AG10803 (cell line): ENCODE data around the gene C14orf180.

Source experiments
- DNase-seq: peaks from one replicate; pipeline ENCODE4 v3.0.0; 2010; ENCODE audit warnings: low read depth
- H3K4me3 ChIP-seq: 2 replicates; pipeline ENCODE4 v1.5.1; 2011; ENCODE audit warnings: mild to moderate bottlenecking, low read length, control low read depth
- CTCF ChIP-seq: conservative IDR thresholded peaks from 2 replicates; pipeline ENCODE4 v1.5.1; 2011; ENCODE audit warnings: mild to moderate bottlenecking, low read length, control low read depth, inconsistent platforms

The C14orf180 gene

GRCh38 chr14:104639471-104639870, 59.9 kb downstream of the C14orf180 start:
- TF ChIP-seq CTCF = no peak
- no peak overlapping the region for H3K4me3 ChIP-seq
- DNase-seq = no peak
